Activated B cell treated with CpG ODN at 0.5 μM for 24 hours (primary cell): ENCODE measurements around the gene MS4A7. TPM values are rescaled to one million over a fixed set of nuclear protein-coding genes. Genes with fewer than 3 reads are reported as not detected.

Source experiments
- ATAC-seq: fragments of 200-7000 bp; cut with Tn5 transposase; one replicate; pipeline ENCODE4 v1.10.0; 2021; ENCODE audit warnings: low read depth, mild to moderate bottlenecking, moderate library complexity
- CTCF ChIA-PET: fragments of 350-600 bp; sonication (Branson Sonifier 250); formaldehyde crosslinking; loops from one replicate; lab custom pipeline; 2021; ENCODE audit warnings: antibody characterized with exemption; lab: Charles Lee
- POLR2A ChIA-PET: fragments of 350-600 bp; sonication (Branson Sonifier 250); formaldehyde crosslinking; loops from one replicate; lab custom pipeline; 2021; ENCODE audit warnings: antibody characterized with exemption; lab: Charles Lee
- DNase-seq: peaks from one replicate; pipeline ENCODE4 v3.0.0; 2022
- H3K27ac Mint-ChIP-seq: one replicate; pipeline ENCODE4 v1.8.0; 2020; ENCODE audit warnings: mixed read lengths
- H3K27me3 Mint-ChIP-seq: one replicate; pipeline ENCODE4 v1.8.0; 2021; ENCODE audit warnings: mixed read lengths
- H3K36me3 Mint-ChIP-seq: one replicate; pipeline ENCODE4 v1.8.0; 2021; ENCODE audit warnings: low read depth, mixed read lengths
- H3K4me1 Mint-ChIP-seq: one replicate; pipeline ENCODE4 v1.8.0; 2021; ENCODE audit warnings: mixed read lengths
- H3K4me3 Mint-ChIP-seq: one replicate; pipeline ENCODE4 v1.8.0; 2020; ENCODE audit warnings: mild to moderate bottlenecking, mixed read lengths
- H3K9me3 Mint-ChIP-seq: one replicate; pipeline ENCODE4 v1.8.0; 2020; ENCODE audit warnings: mixed read lengths
- CTCF ChIP-seq: fragments of 200-600 bp; IDR thresholded peaks from one replicate; pipeline ENCODE4 v1.8.0; 2022; ENCODE audit warnings: antibody characterized with exemption, mild to moderate bottlenecking
- intact Hi-C: fragments of 100-400 bp; cut with micrococcal nuclease; formaldehyde crosslinking; loops from one replicate; pipeline ENCODE4 v1.15.1; 2024
- total RNA-seq: library from RNA; stranded (reverse); gene quantifications from 2 replicates; pipeline ENCODE4 v1.2.3, GENCODE V29; 2022

The MS4A7 gene
- total RNA-seq, result 43.1 and 51.1 TPM in 2 replicates

- intact Hi-C loops, result loop anchor here (1.0 kb wide), 6 partner anchors 11 to 99 kb away; partner anchors contain the start of genes MS4A1 and MS4A14
- Mint-ChIP-seq H3K27me3 (no peaks in the 10 kb centered on the region), H3K4me3 (peak within 1 kb of the TSS; percentile 90), H3K4me1 (peaks cover 84% of the 10 kb centered on the region), H3K36me3 (peaks cover 16% of the 10 kb centered on the region), H3K27ac (peak within 1 kb of the TSS; percentile 99), H3K9me3 (peaks cover 3% of the 10 kb centered on the region)
- ChIA-PET POLR2A (interaction anchor here (0.6 to 8.8 kb wide), 15 partner anchors 10 to 645 kb away, joined by 3 to 179 read pairs (median 6); partner anchors contain the start of genes MS4A1 and MS4A14), CTCF (interaction anchor here (1.7 to 3.6 kb wide), 2 partner anchors 15 to 79 kb away, joined by 7 to 15 read pairs; no protein-coding TSS in a partner anchor)
- DNase-seq, result peak; percentile 41
- no peak for TF ChIP-seq CTCF
- ATAC-seq, result peak; percentile 85
Observed at GRCh38 chr11:60378354-60378753, at the start of gene MS4A7. Gene MS4A7 (plus strand): TSS chr11:60378532. CDS start chr11:60383142, 4,610 bp downstream.

GRCh38 chr11:60332846-60333245 is 45.5 kb upstream of the MS4A7 start:
- intact Hi-C loops, result loop anchor here (1.0 to 5.0 kb wide), 3 partner anchors 14 to 299 kb away; no protein-coding TSS in a partner anchor
- no peaks in the 10 kb centered on the region for H3K36me3 Mint-ChIP-seq
- POLR2A ChIA-PET, result interaction anchor here (1.0 kb wide), 1 partner anchor 31 kb away, joined by 3 read pairs; no protein-coding TSS in a partner anchor
- H3K4me3 Mint-ChIP-seq, result no peak overlapping the region
- H3K27ac Mint-ChIP-seq, result no peak overlapping the region
- no peaks in the 10 kb centered on the region for H3K27me3 Mint-ChIP-seq
- DNase-seq, result no peak
- CTCF ChIA-PET, result interaction anchor here (0.8 to 6.0 kb wide), 8 partner anchors 14 to 297 kb away, joined by 3 to 97 read pairs (median 14); no protein-coding TSS in a partner anchor
- H3K4me1 Mint-ChIP-seq, result peaks cover 19% of the 10 kb centered on the region
- no peak for ATAC-seq
- H3K9me3 Mint-ChIP-seq, result no peaks in the 10 kb centered on the region
- no peak for TF ChIP-seq CTCF

GRCh38 chr11:60334005-60334620 is 44.2 kb upstream of the MS4A7 start:
- Mint-ChIP-seq H3K36me3 (no peaks in the 10 kb centered on the region), H3K9me3 (no peaks in the 10 kb centered on the region), H3K4me1 (peaks cover 20% of the 10 kb centered on the region), H3K27me3 (no peaks in the 10 kb centered on the region), H3K27ac (no peak overlapping the region), H3K4me3 (no peak overlapping the region)
- ChIA-PET CTCF (interaction anchor here (0.6 to 6.0 kb wide), 17 partner anchors 9 to 429 kb away, joined by 3 to 97 read pairs (median 5); no protein-coding TSS in a partner anchor), POLR2A (interaction anchor here (1.0 to 1.3 kb wide), 3 partner anchors 25 to 122 kb away, joined by 3 to 5 read pairs (median 5); partner anchors contain the start of gene MS4A1)
- intact Hi-C loops, result loop anchor here (5.0 kb wide), 1 partner anchor 298 kb away; no protein-coding TSS in a partner anchor
- ATAC-seq (peak; percentile 92), DNase-seq (peak; percentile 49)
- no peak for TF ChIP-seq CTCF

GRCh38 chr11:60336767-60337391 is 41.5 kb upstream of the MS4A7 start:
- CTCF ChIA-PET, result interaction anchor here (0.6 to 6.0 kb wide), 8 partner anchors 10 to 72 kb away, joined by 3 to 97 read pairs (median 4); no protein-coding TSS in a partner anchor
- Mint-ChIP-seq H3K27ac (no peak overlapping the region), H3K9me3 (no peaks in the 10 kb centered on the region), H3K4me3 (no peak overlapping the region), H3K36me3 (no peaks in the 10 kb centered on the region), H3K27me3 (no peaks in the 10 kb centered on the region), H3K4me1 (peaks cover 20% of the 10 kb centered on the region)
- DNase-seq, result no peak
- intact Hi-C loops, result no loop called here
- POLR2A ChIA-PET, result interaction anchor here (0.9 to 1.1 kb wide), 2 partner anchors 140 to 297 kb away, joined by 3 read pairs; no protein-coding TSS in a partner anchor
- peak; percentile 32 for ATAC-seq
- TF ChIP-seq CTCF, result no peak
